ENCODE results near the gene CYP46A1.

Gene CYP46A1

DNA sequence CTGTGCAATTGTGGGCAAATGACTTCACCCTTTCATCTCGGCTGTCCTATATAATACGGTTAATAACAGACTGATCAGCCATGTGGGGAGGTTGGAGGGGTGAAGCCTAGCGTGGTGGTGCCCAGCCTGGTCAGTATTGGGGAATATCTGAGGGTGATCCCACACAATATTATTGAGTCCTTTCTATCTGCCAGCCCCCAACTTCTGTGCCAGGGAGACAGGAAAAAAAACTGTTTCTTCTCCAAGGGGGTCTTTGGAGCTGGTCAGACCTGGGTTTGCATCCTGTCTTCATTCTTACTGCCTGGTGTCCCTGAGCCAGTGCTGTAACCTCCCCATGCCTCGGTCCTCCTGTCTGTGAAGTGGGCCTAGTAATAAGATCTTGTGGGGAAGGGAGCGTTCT is 6.5 kb downstream of the CYP46A1 start:
- FAIRE-seq, result no peak

DNA sequence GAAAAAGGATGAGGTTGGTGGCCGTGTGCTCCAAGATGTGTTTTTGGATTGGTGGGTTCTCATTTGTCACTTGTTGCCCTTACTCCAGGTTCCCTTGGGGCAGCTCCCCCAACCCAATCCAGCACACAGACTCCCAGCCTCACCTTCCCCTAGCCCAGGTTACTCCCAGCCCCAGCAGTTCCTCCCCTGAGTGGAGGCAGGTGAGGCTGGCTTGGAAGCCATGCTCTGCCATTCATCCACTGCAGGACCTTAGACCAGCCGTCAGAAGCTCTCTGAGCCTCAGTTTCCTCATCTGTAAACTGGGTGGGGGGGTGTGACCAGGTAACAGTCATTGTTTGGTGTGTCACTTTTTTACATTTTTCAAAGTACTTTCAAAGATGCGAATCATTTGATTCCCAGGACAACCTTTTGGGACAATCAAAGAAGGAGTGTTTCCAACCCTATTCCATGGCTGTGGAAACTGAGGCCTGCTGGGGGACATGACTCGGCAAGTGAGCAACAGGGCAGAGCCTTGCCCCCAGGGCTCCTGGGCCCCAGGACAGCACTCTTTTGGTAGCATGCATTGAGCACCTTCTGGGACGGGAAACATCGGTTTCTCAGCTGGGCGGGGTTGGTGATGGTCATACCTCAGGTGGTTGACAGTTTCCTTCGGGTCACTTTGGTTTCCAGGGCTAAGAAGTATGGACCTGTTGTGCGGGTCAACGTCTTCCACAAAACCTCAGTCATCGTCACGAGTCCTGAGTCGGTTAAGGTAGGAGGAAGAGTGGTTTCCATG is 7.2 kb downstream of the CYP46A1 start:
- no peak for FAIRE-seq

DNA sequence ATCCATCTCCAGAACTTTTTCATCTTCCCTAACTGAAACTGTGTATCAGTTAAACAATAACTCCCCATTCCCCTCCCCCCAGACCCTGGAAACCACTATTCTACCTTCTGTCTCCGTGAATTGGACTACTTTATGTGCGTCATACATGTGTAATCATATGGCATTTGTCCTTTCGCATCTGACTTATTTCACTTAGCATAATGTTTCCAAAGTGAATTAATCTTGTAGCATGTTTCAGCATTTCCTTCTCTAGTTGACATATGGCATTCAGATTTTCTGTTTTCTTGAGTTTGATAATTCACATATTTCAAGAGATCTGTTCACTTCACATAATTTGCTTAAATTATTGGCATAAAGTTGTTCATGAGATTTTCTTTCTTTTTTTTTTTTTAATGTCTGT is 9.8 kb downstream of the CYP46A1 start:
- FAIRE-seq, result no peak

DNA sequence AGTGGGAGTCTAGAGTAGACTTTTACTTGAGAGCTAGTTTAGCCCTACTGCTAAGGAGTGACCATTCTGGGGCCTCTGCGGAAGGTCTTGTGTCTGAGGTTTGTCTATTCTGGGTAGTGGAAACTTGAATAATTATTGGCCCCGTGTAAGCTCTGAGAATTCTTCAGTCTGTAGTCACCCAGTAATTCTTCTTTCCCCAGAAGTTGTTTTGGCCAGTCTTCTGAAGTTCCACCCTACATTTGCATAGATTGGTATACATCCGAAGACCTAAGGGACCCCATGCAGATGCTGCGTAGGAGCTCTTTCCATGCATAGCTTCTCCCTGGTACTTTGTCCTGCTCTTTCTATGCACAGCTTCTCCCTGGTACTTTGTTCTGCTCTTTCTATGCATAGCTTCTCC is 12.8 kb downstream of the CYP46A1 start:
- FAIRE-seq, result no peak

DNA sequence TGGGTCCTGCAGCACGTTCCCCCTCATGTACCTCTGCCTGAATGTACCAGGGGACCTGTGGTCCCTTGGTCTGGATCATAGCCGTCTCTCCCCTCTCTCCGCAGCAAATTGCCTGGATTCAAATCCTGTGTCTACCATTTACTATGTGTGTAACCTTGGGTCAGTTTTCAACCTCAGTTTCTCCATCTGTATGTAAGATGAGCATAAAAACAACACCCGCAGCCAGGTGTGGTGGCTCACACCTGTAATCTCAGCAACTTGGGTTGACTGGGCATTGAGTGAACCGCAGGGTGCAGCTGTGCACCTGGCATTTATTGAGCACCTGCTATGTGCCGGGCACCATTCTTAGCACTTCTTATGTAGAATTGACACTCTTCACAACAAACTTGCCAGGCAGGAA is 14.1 kb downstream of the CYP46A1 start:
- FAIRE-seq, result no peak

DNA sequence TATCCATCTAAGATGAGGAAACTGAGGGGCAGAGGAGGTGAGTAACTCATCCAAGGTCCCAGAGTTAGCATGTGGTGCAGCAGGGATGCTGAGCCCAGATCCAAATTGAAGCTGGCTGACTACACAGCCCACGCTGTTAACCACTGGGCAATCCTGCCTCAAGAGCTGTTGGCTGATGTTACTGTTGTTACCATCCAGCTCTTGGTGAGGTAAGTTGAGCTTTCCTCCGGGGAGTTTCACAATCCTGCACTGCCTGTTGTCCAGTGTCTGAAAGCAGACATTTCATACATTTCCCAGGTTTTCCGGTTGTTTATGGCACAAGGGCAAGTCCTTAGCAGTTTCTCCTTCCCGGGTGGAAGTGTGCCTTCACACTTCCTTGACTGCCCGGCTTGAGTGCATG is 14.5 kb downstream of the CYP46A1 start:
- FAIRE-seq, result no peak

DNA sequence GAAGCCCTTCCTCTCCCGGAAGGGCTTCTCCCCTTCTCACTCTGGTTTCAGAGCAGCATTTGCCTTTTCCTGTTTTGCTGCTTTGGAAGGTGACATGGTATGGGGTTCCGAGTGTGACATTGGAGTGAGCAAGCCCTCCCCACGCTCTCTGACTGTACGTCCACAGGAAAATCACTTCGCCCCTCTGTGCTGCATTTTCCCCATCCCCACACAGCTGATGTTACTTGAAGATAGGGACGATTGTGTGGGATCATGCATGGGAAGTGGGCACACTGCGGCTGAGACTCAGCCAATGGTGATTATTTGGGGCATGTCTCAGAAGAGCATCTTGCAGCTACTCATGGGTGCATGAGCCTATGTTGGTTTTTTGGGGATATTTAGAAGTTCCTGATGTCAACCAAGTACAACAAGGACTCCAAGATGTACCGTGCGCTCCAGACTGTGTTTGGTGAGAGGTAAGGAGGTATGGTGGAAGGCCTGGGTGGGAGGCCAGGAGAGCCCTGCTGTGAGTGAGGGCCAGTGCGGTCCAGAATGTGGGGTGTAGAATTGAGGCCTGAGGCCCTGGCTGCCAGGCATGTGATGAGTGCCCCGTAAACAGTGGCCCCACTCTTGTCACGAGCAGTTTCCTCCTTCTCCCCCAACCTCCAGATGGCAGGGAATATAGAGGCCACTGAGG is 15.1 kb downstream of the CYP46A1 start:
- no peak for FAIRE-seq

DNA sequence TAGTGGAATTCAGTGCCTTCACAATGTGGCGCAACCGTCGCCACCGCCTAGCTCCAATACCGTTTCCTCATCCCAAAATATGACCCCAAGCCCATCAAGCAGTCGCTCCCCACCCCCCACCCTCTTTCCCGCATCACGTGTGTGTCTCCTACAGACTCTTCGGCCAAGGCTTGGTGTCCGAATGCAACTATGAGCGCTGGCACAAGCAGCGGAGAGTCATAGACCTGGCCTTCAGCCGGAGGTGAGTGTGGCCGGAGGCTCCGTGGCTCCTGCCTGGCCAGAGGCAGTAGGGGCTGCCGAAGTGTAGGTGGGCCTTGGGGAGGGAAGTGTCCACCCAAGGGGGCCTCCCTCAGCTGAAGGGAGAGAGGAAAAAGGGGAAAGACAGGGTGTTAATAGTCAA is 15.8 kb downstream of the CYP46A1 start:
- FAIRE-seq, result no peak

DNA sequence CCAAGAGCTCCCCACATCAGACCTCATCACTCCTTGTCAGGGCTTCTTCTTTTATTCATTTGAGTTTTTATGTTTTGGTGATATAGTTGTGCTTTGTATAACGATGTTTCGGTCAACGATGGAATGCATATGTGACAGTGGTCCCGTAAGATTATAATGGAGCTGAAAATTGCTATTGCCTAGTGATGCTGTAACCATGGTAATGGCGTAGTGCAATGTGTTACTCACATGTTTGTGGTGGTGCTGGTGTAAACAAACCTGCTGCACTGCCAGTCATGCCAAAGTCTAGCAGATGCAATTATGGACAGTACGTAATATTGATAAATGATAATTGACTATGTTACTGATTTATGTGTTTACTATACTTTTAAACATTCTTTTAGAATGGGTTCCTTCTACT is 16.3 kb downstream of the CYP46A1 start:
- FAIRE-seq, result no peak

DNA sequence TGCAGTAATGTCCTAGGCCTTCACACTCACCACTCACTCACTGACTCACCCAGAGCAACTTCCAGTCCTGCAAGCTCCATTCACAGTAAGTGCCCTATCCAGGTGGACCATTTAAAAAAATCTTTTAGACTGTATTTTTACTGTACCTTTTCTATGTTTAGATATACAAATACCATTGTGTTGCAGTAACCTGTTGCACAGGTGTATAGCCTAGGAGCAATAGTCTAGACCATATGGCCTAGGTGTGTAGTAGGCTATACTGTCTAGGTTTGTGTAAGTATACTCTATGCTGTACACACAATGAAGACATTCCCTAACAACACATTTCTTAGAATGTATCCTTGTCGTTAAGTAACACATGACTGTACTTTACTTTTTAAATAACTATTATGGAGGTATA is 17.2 kb downstream of the CYP46A1 start:
- FAIRE-seq, result no peak

DNA sequence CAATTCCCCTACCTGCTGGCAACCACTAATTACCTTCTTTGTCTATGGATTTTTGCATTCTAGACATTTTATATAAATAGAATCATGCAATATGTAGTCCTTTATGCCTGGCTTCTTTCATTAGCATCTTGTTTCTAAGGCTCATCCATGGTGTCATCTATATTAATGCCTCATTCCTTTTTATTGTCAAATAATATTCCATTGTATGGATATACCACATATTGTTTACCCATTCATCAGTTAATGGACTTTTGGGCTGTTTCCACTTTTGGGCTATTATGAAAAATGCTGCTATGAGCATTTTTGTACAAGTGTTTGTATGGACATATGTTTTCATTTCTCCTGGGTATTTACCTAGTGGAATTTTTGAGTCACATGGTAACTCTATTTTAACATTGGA is 18.0 kb downstream of the CYP46A1 start:
- no peak for FAIRE-seq

DNA sequence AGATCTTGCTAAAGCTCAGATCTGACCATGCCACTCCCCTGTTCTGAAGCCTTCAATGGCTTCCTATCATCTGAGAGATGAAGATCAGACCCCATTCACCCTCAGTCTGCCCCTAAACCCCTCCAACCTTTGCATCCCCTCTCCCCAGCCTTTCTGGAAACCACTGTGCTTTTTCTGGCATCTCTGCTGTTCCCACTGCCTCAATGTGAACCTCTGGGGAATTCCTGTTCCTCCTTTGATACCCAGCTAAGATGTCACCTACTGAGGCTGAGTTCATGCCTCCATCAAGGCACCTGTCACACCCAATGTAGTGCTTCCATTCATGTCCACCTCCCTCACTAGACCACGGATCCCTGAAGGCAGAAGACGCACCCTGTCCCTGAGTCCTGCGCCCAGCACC is 19.3 kb downstream of the CYP46A1 start:
- no peak for FAIRE-seq

DNA sequence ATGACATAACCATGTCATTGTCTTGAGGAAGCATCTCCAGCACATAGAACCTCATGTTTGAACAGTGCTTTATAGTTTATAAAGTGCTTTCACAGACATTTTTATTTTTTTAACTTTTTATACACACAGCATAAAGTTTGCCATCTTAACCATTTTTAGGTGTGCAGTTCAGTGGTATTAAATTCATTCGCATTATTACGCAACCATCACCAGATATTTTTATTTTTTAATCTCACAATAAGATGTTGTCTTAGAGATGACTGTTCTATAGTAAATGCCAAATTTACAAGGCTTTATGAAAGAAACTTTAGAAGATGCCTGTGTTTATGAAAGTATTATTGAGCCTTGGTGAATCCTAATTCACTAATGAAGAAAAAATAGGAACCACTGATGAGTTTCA is 19.9 kb downstream of the CYP46A1 start:
- no peak for FAIRE-seq

DNA sequence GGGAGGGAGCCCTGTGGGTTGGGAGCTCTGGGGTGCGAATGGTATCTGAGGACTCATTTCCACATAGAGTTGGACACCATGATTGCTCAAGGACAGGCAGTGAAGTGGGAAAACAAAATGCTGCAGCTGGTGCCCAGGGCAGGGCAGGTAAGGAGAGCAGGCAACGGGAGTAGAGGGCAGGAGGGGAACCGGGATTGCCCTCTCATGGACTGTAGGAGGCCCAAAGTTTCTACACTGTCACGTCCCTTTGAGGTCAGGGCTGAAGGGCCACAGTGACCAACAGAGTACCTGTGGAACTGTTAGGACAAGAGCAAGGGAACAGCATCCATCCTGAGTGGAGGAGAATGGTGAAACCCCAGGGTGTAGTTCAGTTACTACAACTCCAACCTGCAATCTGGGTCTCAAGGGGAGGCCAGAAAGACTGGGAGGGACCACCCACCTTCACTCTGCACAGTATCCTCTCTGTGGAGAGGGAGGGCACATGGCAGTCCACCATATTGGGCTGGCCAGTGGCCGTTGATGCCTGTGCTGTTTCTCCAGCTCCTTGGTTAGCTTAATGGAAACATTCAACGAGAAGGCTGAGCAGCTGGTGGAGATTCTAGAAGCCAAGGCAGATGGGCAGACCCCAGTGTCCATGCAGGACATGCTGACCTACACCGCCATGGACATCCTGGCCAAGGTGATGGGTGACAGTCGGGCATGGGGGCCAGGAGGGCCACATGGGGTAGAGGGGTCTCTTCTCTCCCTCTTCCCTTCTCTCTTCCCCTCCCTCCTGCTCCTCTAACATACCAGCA is 22.2 kb downstream of the CYP46A1 start:
- no peak for FAIRE-seq

DNA sequence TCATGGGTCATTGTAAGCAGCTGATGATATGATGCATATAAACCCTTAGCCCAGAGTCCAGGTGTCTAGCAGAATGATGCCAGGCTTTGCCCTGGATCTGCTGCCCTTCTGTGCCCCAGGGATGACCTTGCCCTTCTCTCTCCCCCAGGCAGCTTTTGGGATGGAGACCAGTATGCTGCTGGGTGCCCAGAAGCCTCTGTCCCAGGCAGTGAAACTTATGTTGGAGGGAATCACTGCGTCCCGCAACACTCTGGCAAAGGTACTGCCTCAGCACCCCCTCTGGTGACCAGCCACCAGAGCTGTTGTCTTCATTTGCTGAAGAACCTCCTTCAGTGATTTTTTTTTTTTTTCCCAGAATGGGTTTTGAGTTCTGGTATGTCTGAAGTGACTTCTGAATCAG is 23.3 kb downstream of the CYP46A1 start:
- no peak for FAIRE-seq

DNA sequence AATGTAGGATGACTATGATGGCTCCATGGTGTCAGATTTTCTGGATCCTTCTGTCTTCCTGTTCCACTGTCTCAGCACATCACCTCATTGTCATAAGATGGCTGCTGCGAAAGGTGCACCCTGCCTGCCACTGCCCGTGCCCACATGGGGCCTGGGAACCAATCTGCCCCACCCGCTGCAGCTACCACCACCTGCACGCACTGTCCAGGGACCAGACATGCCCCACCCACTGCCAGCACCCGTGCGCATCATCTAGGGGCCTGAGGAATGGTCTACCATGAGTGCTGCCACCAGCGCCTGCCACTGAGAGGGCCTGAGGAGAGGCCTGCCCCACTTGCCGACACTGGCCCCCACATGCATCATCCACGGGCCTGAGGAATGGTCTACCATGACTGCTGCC is 23.8 kb downstream of the CYP46A1 start:
- FAIRE-seq, result no peak

DNA sequence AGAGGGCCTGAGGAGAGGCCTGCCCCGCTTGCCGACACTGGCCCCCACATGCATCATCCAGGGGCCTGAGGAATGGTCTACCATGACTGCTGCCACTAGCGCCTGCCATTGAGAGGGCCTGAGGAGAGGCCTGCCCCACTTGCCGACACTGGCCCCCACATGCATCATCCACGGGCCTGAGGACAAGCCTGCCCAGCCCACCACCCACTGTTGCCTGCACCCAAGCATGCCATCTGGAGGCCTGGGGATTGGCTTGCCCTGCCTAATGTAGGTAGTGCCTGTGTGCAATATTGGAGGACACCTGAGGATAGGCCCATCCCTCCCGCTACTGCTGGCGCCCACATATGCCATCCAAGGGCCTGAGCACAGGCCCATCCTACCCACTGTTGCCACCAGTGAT is 24.4 kb downstream of the CYP46A1 start:
- no peak for FAIRE-seq

DNA sequence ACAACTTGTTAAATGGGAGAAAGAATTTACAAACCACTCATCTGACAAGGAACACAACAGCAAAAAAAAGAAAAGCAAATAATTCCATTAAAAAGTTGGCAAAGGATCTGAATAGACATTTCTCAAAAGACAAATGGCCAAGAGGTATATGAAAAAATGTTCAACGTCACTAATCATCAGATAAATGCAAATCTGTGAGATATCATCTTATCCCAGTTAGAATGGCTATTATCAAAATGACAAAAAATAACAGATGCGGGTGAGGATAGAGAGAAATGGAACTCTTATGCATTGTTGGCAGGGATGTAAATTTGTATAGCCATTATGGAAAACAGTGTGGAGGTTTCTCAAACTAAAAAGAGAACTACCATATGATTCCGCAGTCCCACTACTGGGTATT is 29.9 kb downstream of the CYP46A1 start:
- no peak for FAIRE-seq

DNA sequence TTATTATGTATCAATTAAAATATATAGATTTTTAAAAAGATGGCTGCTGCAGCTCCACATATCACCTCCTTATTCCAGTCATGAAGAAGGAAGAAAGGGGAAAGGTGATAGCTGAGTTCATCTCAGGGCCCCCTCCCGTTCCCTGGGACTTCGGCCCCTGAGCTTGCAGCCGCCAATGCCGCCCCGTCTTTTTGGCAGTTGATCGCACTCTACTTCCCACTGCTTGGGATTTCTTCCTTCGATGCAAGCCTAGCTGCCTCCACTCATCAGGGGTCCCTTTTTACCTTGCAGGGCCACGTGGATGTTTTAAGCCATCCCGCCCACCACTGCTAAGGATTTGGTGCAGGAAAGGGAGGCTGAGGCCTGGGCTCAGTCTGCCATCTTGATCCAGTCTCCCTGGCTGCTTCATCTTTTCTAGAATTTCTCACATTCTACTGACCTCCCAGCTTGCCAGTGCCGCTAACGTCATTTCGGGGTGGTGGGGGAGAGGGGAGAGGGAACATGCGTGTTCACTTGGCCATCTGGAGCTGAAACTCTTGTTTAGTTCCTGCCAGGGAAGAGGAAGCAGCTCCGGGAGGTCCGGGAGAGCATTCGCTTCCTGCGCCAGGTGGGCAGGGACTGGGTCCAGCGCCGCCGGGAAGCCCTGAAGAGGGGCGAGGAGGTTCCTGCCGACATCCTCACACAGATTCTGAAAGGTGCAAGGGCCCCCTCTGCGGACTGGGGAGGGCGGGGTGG is 31.3 kb downstream of the CYP46A1 start:
- no peak for FAIRE-seq

DNA sequence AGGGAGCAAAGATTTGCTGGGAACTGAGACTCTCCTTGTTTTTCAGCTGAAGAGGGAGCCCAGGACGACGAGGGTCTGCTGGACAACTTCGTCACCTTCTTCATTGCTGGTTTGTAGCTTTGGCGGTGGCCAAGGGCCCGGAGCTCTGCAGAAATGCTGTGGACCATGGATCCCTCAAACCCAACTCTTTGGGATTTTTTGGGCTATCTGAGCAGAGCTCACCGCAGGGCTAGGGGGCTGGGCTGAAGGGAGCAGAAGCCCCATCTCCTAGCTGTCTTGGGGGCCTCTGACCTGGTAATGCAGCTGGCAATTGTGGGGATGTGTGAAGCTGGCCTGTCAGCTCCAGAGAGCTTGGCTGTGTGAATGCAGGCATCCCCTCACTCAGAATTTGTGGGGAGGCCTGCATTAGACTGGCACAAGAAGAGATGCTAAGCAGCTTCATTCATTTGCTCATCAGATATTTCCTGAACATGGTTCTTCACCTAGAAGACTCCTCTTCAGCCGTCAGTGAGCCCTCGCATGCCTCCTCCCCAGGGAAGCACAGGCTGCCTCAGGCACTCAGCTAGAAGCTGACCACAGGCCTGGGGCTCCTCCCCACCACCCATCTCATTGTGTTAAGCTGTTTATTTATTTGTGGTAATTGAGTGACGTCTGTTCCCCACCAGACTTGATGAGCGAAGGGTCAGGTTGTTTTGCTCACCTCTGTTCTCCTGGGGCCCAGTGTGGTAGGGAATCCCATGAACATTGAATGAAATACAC is 32.2 kb downstream of the CYP46A1 start:
- no peak for FAIRE-seq

DNA sequence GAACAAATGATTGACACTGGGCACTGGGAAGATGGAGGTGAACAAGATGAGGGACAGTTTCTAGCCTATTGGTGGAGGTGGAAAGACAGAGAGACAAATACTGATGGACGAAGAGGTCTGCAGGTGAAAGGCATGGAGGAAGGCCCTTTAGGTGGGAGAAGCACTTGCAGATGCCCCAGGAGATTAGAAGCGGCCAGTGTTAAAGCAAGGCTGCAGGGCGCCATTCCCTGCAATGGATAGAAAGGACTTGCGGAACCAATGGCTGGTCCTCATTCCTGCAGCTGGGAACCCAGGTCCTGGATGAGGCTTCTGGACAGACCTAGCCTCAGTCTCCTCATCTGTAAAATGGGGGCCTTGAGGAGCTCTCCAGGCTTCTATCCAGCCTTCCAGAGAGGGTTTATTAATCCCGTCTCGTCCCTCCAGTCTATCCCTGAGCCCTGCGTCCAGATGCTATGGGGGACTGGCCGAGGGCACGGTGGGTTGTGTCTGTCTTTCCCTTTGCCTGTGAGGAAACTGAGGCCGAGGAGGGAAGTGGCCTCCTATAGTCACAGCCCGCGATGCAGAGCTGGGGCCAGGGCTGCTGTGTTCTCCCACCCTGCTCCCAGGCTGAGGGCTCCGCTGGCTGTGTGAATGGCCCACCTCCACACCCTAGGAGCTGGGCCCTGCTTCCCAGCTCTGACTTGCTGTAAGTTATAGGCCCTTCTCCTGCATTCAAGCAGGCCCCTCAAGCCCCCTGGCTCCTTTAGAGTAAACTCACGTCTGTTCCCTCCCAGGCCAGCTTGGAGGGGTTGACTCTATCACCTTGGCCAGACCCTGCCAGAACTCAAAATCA is 33.0 kb downstream of the CYP46A1 start:
- FAIRE-seq, result no peak

DNA sequence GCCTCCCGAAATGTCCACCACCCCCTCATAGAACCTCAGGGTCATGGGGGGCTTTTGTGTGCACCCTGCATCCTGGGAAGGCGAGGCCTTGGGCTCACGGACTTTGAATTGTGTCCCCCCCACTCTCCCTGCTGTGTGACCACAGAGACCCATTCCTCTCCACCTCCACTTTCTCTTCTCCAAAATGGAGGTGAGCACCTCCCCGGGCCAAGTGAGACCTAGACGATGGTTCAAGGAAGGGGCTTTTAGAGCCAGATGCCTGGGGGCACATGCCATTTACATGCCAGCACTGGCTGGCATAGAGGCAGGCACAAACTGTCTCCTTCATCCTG is 33.5 kb downstream of the CYP46A1 start:
- FAIRE-seq, result no peak
